Neural crest cell (in vitro differentiated cells): Measurements from ENCODE around the gene SPTLC1. TPM values are rescaled to one million over a fixed set of nuclear protein-coding genes. Genes with fewer than 3 reads are reported as not detected.

ENCODE experiments used
- DNase-seq: peaks from one replicate; pipeline ENCODE4 v3.0.0; 2021; ENCODE audit warnings: low read depth, mixed read lengths, low spot score
- H3K27ac Mint-ChIP-seq: one replicate; pipeline ENCODE4 v1.8.0; 2021; ENCODE audit warnings: mild to moderate bottlenecking, mixed read lengths; ENCODE audit not compliant: unreplicated experiment
- H3K27me3 Mint-ChIP-seq: 2 replicates; pipeline ENCODE4 v1.8.0; 2021; ENCODE audit warnings: low read depth, mild to moderate bottlenecking, mixed read lengths
- H3K36me3 Mint-ChIP-seq: 2 replicates; pipeline ENCODE4 v1.8.0; 2021; ENCODE audit warnings: low read depth, mild to moderate bottlenecking, mixed read lengths
- H3K4me1 Mint-ChIP-seq: 2 replicates; pipeline ENCODE4 v1.8.0; 2021; ENCODE audit warnings: mixed read lengths
- H3K4me3 Mint-ChIP-seq: one replicate; pipeline ENCODE4 v1.8.0; 2021; ENCODE audit warnings: mild to moderate bottlenecking, mixed read lengths
- H3K9me3 Mint-ChIP-seq: 2 replicates; pipeline ENCODE4 v1.8.0; 2021; ENCODE audit warnings: mixed read lengths
- total RNA-seq: library from RNA; stranded (reverse); gene quantifications from 2 replicates; pipeline ENCODE4 v1.2.1, GENCODE V29; 2021
- TF ChIP-seq, protein P1 (sequence below): fragments of 200-600 bp; sonication (generic); conservative IDR thresholded peaks from 2 replicates; pipeline ENCODE4 v1.5.0; 2021; ENCODE audit warnings: antibody characterized with exemption, mild to moderate bottlenecking

Gene SPTLC1
- total RNA-seq, 1 donor from 2014 or later: 51.8 TPM

DNA sequence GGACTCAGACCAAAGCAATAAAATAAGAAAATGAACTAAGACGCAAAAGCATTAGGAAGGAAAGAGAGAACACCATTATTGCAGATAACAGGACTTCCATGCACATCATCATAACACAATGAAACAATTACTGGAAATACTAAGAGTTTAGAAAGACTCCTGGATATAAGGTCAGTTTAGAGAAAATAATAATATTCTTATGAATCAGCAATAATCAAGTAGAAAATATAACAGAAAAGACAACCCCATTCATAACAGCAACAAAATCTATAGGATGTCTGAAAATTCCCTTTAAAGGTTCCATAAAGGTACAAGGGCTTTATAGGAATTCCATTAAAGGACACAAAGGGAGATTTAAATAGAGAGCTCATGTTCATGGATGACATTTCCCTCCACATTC lies 73.0 kb downstream of the SPTLC1 start:
- H3K9me3 Mint-ChIP-seq: peaks cover 17% of the 10 kb centered on the region
- H3K27me3 Mint-ChIP-seq: no peaks in the 10 kb centered on the region
- no peak overlapping the region for H3K27ac Mint-ChIP-seq
- H3K4me3 Mint-ChIP-seq: no peak overlapping the region
- TF ChIP-seq, protein P1, sequence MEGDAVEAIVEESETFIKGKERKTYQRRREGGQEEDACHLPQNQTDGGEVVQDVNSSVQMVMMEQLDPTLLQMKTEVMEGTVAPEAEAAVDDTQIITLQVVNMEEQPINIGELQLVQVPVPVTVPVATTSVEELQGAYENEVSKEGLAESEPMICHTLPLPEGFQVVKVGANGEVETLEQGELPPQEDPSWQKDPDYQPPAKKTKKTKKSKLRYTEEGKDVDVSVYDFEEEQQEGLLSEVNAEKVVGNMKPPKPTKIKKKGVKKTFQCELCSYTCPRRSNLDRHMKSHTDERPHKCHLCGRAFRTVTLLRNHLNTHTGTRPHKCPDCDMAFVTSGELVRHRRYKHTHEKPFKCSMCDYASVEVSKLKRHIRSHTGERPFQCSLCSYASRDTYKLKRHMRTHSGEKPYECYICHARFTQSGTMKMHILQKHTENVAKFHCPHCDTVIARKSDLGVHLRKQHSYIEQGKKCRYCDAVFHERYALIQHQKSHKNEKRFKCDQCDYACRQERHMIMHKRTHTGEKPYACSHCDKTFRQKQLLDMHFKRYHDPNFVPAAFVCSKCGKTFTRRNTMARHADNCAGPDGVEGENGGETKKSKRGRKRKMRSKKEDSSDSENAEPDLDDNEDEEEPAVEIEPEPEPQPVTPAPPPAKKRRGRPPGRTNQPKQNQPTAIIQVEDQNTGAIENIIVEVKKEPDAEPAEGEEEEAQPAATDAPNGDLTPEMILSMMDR: no peak
- H3K36me3 Mint-ChIP-seq: peaks cover 61% of the 10 kb centered on the region
- DNase-seq: no peak
- H3K4me1 Mint-ChIP-seq: peaks cover 11% of the 10 kb centered on the region

DNA sequence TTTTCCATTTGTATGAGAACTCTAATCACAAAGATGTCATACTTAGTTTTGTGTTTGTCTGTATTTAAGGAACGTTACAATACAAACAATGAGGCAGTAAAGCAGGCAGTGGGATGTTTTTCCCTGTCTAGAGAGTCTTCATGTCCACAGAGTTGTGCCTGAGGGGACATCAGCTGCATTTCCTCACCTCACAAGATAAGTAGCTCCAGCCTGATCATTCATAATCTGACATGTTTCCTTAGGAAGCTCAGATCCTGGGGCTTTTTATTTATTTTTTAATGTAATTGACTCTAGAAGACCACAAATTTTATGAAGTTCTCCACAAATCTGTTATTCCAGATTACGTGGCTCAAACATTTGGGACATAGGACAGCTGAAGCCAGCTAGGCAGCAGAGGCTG lies 78.5 kb downstream of the SPTLC1 start:
- Mint-ChIP-seq H3K4me3 (no peak overlapping the region), H3K36me3 (peaks cover 23% of the 10 kb centered on the region), H3K9me3 (no peaks in the 10 kb centered on the region)

DNA sequence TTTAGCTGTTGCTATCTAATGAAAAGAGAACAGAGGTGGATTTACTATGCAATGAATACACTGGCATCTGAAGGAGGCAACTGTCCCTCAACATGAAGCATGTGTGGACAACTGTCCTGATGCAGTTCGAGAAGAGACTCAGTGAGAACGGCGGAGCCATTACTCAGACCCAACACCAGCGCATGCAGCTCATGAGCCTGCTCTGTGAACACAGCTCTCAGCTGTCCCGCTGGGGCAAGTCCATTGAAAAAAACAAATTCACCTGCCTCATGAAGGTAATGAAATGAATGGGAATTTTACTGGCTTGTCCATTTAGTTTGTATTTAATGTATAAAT lies 78.8 kb downstream of the SPTLC1 start:
- H3K36me3 Mint-ChIP-seq: peaks cover 22% of the 10 kb centered on the region
- H3K9me3 Mint-ChIP-seq: no peaks in the 10 kb centered on the region
- H3K4me1 Mint-ChIP-seq: peaks cover 11% of the 10 kb centered on the region
- no peak for DNase-seq
- H3K4me3 Mint-ChIP-seq: no peak overlapping the region
- TF ChIP-seq, protein P1: no peak
- no peak overlapping the region for H3K27ac Mint-ChIP-seq
- H3K27me3 Mint-ChIP-seq: no peaks in the 10 kb centered on the region

More for the DNA sequence above, 78.5 kb downstream of the SPTLC1 start:
- Mint-ChIP-seq H3K4me1 (peaks cover 11% of the 10 kb centered on the region), H3K27me3 (no peaks in the 10 kb centered on the region), H3K27ac (no peak overlapping the region)
- TF ChIP-seq, protein P1: no peak
- DNase-seq: no peak

GRCh38 chr9:92035687-92036410 lies 79.4 kb downstream of the SPTLC1 start:
- TF ChIP-seq, protein P1: no peak
- Mint-ChIP-seq H3K36me3 (peaks cover 20% of the 10 kb centered on the region), H3K27me3 (no peaks in the 10 kb centered on the region), H3K27ac (no peak overlapping the region), H3K4me1 (peaks cover 11% of the 10 kb centered on the region), H3K9me3 (no peaks in the 10 kb centered on the region), H3K4me3 (no peak overlapping the region)
- no peak for DNase-seq

- no peak for DNase-seq
- peaks cover 21% of the 10 kb centered on the region for H3K36me3 Mint-ChIP-seq
- H3K4me3 Mint-ChIP-seq: no peak overlapping the region
- no peaks in the 10 kb centered on the region for H3K27me3 Mint-ChIP-seq
- H3K9me3 Mint-ChIP-seq: no peaks in the 10 kb centered on the region
- H3K4me1 Mint-ChIP-seq: peaks cover 11% of the 10 kb centered on the region
- TF ChIP-seq, protein P1: no peak
- H3K27ac Mint-ChIP-seq: no peak overlapping the region
Measured at GRCh38 chr9:92035146-92035545, 80.1 kb downstream of the SPTLC1 start.
